Loucy (cell line): ENCODE measurements around the gene NDUFAF2.
"Not testable (repeated sequence)": the region's sequence is repeated elsewhere in the genome, so short reads cannot be mapped to it uniquely, and the experiment has no call there.

ENCODE experiments used
- H2AFZ ChIP-seq: fragments of 200-600 bp; sonication (generic); 2 replicates; pipeline ENCODE4 v1.6.0; 2016; ENCODE audit warnings: antibody characterized with exemption, mild to moderate bottlenecking, low read length, moderate library complexity
- H3F3A ChIP-seq: fragments of 200-600 bp; 2 replicates; pipeline ENCODE4 v1.6.0; 2016; ENCODE audit warnings: antibody characterized with exemption, low read depth, mild to moderate bottlenecking
- H3K27me3 ChIP-seq: fragments of 200-600 bp; sonication (generic); 2 replicates; pipeline ENCODE4 v1.6.1; 2014; ENCODE audit warnings: low read length, mild to moderate bottlenecking; ENCODE audit not compliant: insufficient read depth, poor library complexity, severe bottlenecking
- H3K36me3 ChIP-seq: fragments of 200-600 bp; sonication (generic); 2 replicates; pipeline ENCODE4 v1.6.1; 2016; ENCODE audit warnings: low read length; ENCODE audit not compliant: insufficient read depth
- H3K4me1 ChIP-seq: fragments of 200-600 bp; sonication (generic); 2 replicates; pipeline ENCODE4 v1.5.1; 2014; ENCODE audit warnings: low read length, mild to moderate bottlenecking; ENCODE audit not compliant: insufficient read depth, poor library complexity, severe bottlenecking
- H3K4me2 ChIP-seq: fragments of 200-600 bp; sonication (generic); 2 replicates; pipeline ENCODE4 v1.6.0; 2014; ENCODE audit warnings: antibody characterized with exemption, low read length, low read depth, mild to moderate bottlenecking; ENCODE audit not compliant: poor library complexity, severe bottlenecking
- H3K4me3 ChIP-seq: fragments of 200-600 bp; sonication (generic); 2 replicates; pipeline ENCODE4 v1.5.1; 2014; ENCODE audit warnings: low read length, mild to moderate bottlenecking, mixed read lengths; ENCODE audit not compliant: poor library complexity, severe bottlenecking
- H3K79me2 ChIP-seq: fragments of 200-600 bp; sonication (generic); 2 replicates; pipeline ENCODE4 v1.6.1; 2014; ENCODE audit warnings: low read length; ENCODE audit not compliant: insufficient read depth
- H3K9ac ChIP-seq: fragments of 200-600 bp; sonication (generic); 2 replicates; pipeline ENCODE4 v1.6.0; 2014; ENCODE audit warnings: mild to moderate bottlenecking, low read depth, low read length, moderate library complexity; ENCODE audit not compliant: poor library complexity, severe bottlenecking
- H3K9me2 ChIP-seq: fragments of 200-600 bp; sonication (generic); replicated peaks from 2 replicates; pipeline ENCODE4 v1.6.1; 2016; ENCODE audit warnings: low read depth, low read length, mixed read lengths
- H3K9me3 ChIP-seq: fragments of 200-600 bp; sonication (generic); 2 replicates; pipeline ENCODE4 v1.6.1; 2014; ENCODE audit warnings: mild to moderate bottlenecking, antibody characterized with exemption, low read length, low read depth; ENCODE audit not compliant: insufficient read depth
- H4K20me1 ChIP-seq: fragments of 200-600 bp; sonication (generic); 2 replicates; pipeline ENCODE4 v1.6.0; 2014; ENCODE audit warnings: antibody characterized with exemption, low read length, mild to moderate bottlenecking; ENCODE audit not compliant: insufficient read depth, poor library complexity, severe bottlenecking
- EZH2phosphoT487 ChIP-seq: fragments of 200-600 bp; IDR thresholded peaks from 2 replicates; pipeline ENCODE4 v1.6.1; 2018; ENCODE audit warnings: antibody characterized with exemption, mild to moderate bottlenecking, moderate library complexity, borderline replicate concordance
- TF ChIP-seq, protein P1 (sequence below): fragments of 200-600 bp; sonication (generic); conservative IDR thresholded peaks from 2 replicates; pipeline ENCODE4 v1.5.1; 2014; ENCODE audit warnings: mild to moderate bottlenecking, antibody characterized with exemption, low read length

The NDUFAF2 gene

DNA sequence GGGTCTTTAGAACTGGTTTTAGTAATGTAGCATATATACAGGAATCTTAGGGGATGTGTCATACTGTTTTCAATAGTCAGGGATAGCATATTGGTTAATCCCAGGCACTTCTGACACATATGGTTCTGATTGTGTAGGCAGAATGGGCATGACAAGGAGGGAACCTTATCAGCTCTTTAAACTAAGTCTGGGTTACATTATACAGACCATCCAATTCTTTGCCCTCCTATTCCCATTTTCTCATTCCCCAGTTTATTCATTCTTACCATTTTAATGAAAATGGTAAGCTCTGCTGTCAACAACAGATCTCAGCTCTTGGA is 85.1 kb downstream of the NDUFAF2 start:
- Histone ChIP-seq H3K9me2 (no peaks in the 10 kb centered on the region), H3K27me3 (no peaks in the 10 kb centered on the region), H4K20me1 (no peaks in the 10 kb centered on the region), H3K9me3 (no peaks in the 10 kb centered on the region), H3K4me1 (no peaks in the 10 kb centered on the region), H3F3A (no peaks in the 10 kb centered on the region), H3K36me3 (no peaks in the 10 kb centered on the region), H3K4me3 (no peak overlapping the region), H3K79me2 (no peaks in the 10 kb centered on the region), H3K4me2 (no peak overlapping the region), H2AFZ (no peak overlapping the region), H3K9ac (no peak overlapping the region)
- TF ChIP-seq EZH2phosphoT487 = no peak
- TF ChIP-seq, protein P1, sequence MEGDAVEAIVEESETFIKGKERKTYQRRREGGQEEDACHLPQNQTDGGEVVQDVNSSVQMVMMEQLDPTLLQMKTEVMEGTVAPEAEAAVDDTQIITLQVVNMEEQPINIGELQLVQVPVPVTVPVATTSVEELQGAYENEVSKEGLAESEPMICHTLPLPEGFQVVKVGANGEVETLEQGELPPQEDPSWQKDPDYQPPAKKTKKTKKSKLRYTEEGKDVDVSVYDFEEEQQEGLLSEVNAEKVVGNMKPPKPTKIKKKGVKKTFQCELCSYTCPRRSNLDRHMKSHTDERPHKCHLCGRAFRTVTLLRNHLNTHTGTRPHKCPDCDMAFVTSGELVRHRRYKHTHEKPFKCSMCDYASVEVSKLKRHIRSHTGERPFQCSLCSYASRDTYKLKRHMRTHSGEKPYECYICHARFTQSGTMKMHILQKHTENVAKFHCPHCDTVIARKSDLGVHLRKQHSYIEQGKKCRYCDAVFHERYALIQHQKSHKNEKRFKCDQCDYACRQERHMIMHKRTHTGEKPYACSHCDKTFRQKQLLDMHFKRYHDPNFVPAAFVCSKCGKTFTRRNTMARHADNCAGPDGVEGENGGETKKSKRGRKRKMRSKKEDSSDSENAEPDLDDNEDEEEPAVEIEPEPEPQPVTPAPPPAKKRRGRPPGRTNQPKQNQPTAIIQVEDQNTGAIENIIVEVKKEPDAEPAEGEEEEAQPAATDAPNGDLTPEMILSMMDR = no peak

DNA sequence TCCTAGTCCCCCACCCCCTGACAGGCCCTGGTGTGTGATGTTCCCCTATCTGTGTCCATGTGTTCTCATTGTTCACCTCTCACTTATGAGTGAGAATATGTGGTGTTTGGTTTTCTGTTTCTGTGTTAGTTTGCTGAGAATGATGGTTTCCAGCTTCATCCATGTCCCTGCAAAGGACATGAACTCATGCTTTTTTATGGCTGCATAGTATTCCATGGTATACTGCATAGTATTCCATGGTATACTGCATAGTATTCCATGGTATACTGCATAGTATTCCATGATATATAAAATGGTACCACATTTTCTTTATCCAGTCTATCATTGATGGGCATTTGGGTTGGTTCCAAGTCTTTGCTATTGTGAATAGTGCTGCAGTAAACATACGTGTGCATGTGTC is 86.3 kb downstream of the NDUFAF2 start:
- H3K4me1 ChIP-seq, H3K4me2 ChIP-seq, H2AFZ ChIP-seq, H3K9me2 ChIP-seq, H3F3A ChIP-seq, H3K9ac ChIP-seq, H3K79me2 ChIP-seq, H3K27me3 ChIP-seq, H3K4me3 ChIP-seq, H4K20me1 ChIP-seq, H3K36me3 ChIP-seq, H3K9me3 ChIP-seq: not testable (repeated sequence)

DNA sequence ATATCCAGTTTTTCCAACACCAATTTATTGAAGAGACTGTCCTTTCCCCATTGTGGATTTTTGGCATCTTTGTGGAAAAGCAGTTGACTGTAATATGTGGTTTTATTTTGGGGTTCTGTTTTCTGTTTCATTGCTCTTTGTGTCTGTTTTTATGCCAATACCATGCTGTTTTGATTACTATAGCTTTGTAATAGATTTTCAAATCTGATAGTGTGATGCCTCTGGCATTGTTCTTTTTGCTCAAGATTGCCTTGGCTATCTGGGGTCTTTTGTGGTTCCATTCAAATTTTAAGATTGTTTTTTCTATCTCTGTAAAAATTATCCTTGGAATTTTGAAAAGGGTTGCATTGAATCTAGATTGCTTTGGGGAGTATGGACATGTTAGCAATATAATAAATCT is 99.5 kb downstream of the NDUFAF2 start:
- H3K9ac ChIP-seq = no peak overlapping the region
- TF ChIP-seq EZH2phosphoT487 = no peak
- TF ChIP-seq, protein P1 = no peak
- H3K27me3 ChIP-seq = no peaks in the 10 kb centered on the region
- no peaks in the 10 kb centered on the region for H3K4me1 ChIP-seq
- H3K9me3 ChIP-seq = peaks cover 4% of the 10 kb centered on the region; the same call in 1 of the 2 replicates
- no peaks in the 10 kb centered on the region for H4K20me1 ChIP-seq
- H3K79me2 ChIP-seq = no peaks in the 10 kb centered on the region
- H3K4me3 ChIP-seq = no peak overlapping the region
- H3K9me2 ChIP-seq = no peaks in the 10 kb centered on the region
- H2AFZ ChIP-seq = no peak overlapping the region
- H3K4me2 ChIP-seq = no peak overlapping the region
- no peaks in the 10 kb centered on the region for H3K36me3 ChIP-seq
- no peaks in the 10 kb centered on the region for H3F3A ChIP-seq

DNA sequence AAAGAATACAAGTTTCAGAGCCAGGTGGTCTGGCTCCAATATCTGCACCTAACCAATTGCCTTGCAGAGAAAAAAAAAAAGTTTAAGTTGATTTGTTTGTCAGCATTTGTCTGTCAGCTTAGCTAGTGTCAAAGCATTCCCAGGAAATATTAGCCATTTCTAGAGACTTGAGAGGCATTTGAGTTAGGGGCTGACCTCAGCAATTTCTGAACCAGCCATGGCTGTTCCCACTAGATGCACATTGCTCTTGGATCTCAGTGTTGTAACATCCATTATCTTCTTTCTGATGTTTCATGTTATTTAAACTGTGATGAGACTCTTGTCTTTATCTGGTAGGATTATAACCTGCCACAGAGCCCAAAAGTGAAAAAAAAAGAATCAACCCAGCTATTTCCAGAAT is 102.3 kb downstream of the NDUFAF2 start:
- Histone ChIP-seq H3K36me3 (no peaks in the 10 kb centered on the region), H3K4me3 (no peak overlapping the region), H3K4me1 (no peaks in the 10 kb centered on the region), H3K79me2 (no peaks in the 10 kb centered on the region), H3K27me3 (no peaks in the 10 kb centered on the region), H3K9ac (no peak overlapping the region), H2AFZ (no peak overlapping the region), H3F3A (no peaks in the 10 kb centered on the region), H3K9me2 (no peaks in the 10 kb centered on the region), H3K9me3 (peaks cover 4% of the 10 kb centered on the region; the same call in 1 of the 2 replicates), H4K20me1 (no peaks in the 10 kb centered on the region), H3K4me2 (no peak overlapping the region)
- TF ChIP-seq EZH2phosphoT487 = no peak
- TF ChIP-seq, protein P1 = no peak
